ENCODE data around the gene BAAT. TPM values are rescaled to one million over a fixed set of nuclear protein-coding genes. Genes with fewer than 3 reads are reported as not detected.

The BAAT gene
- total RNA-seq, 4 donors from 2014 or later: not detected

GRCh38 chr9:101417977-101418376 is 33.2 kb upstream of the BAAT start:
- H3K27ac ChIP-seq: no peak overlapping the region
- H3K4me1 ChIP-seq: no peaks in the 10 kb centered on the region
- H3K9me3 ChIP-seq: peaks cover 0 to 41% (median 22%) of the 10 kb centered on the region in 3 donors
- no peak for DNase-seq
- no peak for TF ChIP-seq CTCF (IDR thresholded peaks at IDR 0.05)
- no peak for TF ChIP-seq POLR2A (IDR thresholded peaks at IDR 0.05)
- H3K36me3 ChIP-seq: no peaks in the 10 kb centered on the region
- H3K4me3 ChIP-seq: no peak overlapping the region
- intact Hi-C loops (cut with DNase I): no loop called here
- no peaks in the 10 kb centered on the region for H3K27me3 ChIP-seq

GRCh38 chr9:101417389-101417788 is 32.6 kb upstream of the BAAT start:
- intact Hi-C loops (cut with DNase I): no loop called here
- DNase-seq: no peak

GRCh38 chr9:101415578-101415977 is 30.8 kb upstream of the BAAT start:
- no peak for TF ChIP-seq POLR2A (IDR thresholded peaks at IDR 0.05)
- no peak for TF ChIP-seq CTCF (IDR thresholded peaks at IDR 0.05)
- intact Hi-C loops (cut with DNase I): no loop called here
- peaks cover 0 to 65% (median 46%) of the 10 kb centered on the region in 3 donors for H3K9me3 ChIP-seq

More at GRCh38 chr9:101417389-101417788, 32.6 kb upstream of the BAAT start:
- no peaks in the 10 kb centered on the region for H3K4me1 ChIP-seq
- H3K4me3 ChIP-seq: no peak overlapping the region
- TF ChIP-seq POLR2A (IDR thresholded peaks at IDR 0.05) (no peak), CTCF (IDR thresholded peaks at IDR 0.05) (no peak)
- peaks cover 0 to 47% (median 27%) of the 10 kb centered on the region in 3 donors for H3K9me3 ChIP-seq
- H3K27ac ChIP-seq: no peak overlapping the region
- H3K27me3 ChIP-seq: no peaks in the 10 kb centered on the region
- no peaks in the 10 kb centered on the region for H3K36me3 ChIP-seq

GRCh38 chr9:101414839-101415238 is 30.0 kb upstream of the BAAT start:
- Histone ChIP-seq H3K4me1 (no peaks in the 10 kb centered on the region), H3K4me3 (no peak overlapping the region), H3K36me3 (no peaks in the 10 kb centered on the region), H3K27ac (no peak overlapping the region), H3K27me3 (no peaks in the 10 kb centered on the region), H3K9me3 (peaks cover 2 to 72% (median 53%) of the 10 kb centered on the region in 3 donors)
- intact Hi-C loops (cut with DNase I): no loop called here
- TF ChIP-seq POLR2A (IDR thresholded peaks at IDR 0.05): no peak
- TF ChIP-seq CTCF (IDR thresholded peaks at IDR 0.05): no peak
- no peak for DNase-seq

More at GRCh38 chr9:101415578-101415977, 30.8 kb upstream of the BAAT start:
- no peak for DNase-seq
- no peak overlapping the region for H3K4me3 ChIP-seq
- H3K36me3 ChIP-seq: no peaks in the 10 kb centered on the region
- H3K27ac ChIP-seq: no peak overlapping the region
- no peaks in the 10 kb centered on the region for H3K27me3 ChIP-seq
- no peaks in the 10 kb centered on the region for H3K4me1 ChIP-seq

GRCh38 chr9:101409079-101409477 is 24.3 kb upstream of the BAAT start:
- 92 to 100% methylated on average over 2 to 4 of the region's 4 CpGs for WGBS, 2 donors
- Histone ChIP-seq H3K4me1 (no peaks in the 10 kb centered on the region), H3K9me3 (peaks cover 10 to 98% (median 97%) of the 10 kb centered on the region in 3 donors), H3K27me3 (no peaks in the 10 kb centered on the region), H3K4me3 (peak overlapping the region in 1 of 4 donors; percentile 24), H3K27ac (no peak overlapping the region), H3K36me3 (peaks cover 24 to 56% (median 29%) of the 10 kb centered on the region in 3 donors)
- DNase-seq: no peak
- no peak for TF ChIP-seq CTCF (IDR thresholded peaks at IDR 0.05)
- TF ChIP-seq POLR2A (IDR thresholded peaks at IDR 0.05): no peak
- intact Hi-C loops (cut with DNase I): no loop called here

Measured in esophagus squamous epithelium (tissue), 5 donors.